Mesenchymal stem cell (in vitro differentiated cells and primary cell): ENCODE measurements around the gene ATP9B.

Experiments
- DNase-seq: peaks from one replicate; pipeline ENCODE4 v3.0.0-alpha.2; 2013
- H2AFZ ChIP-seq: one replicate; pipeline ENCODE4 v1.6.1; 2013; ENCODE audit warnings: low read depth, mild to moderate bottlenecking, control low read depth, inconsistent platforms, low read length, moderate library complexity
- H2AK5ac ChIP-seq: 2 replicates; pipeline ENCODE4 v1.6.1; 2013; ENCODE audit warnings: low read length, moderate library complexity, mild to moderate bottlenecking, inconsistent platforms; ENCODE audit not compliant: severe bottlenecking
- H2BK120ac ChIP-seq: one replicate; pipeline ENCODE4 v1.6.1; 2013; ENCODE audit warnings: low read depth, mild to moderate bottlenecking, inconsistent platforms, low read length, moderate library complexity
- H2BK12ac ChIP-seq, 2 experiments: one replicate each; pipeline ENCODE4 v1.6.1; 2013; ENCODE audit warnings: inconsistent platforms in 2 of 2, low read length in 2 of 2, mild to moderate bottlenecking in 2 of 2, moderate library complexity in 2 of 2, control low read depth in 1 of 2
- H2BK15ac ChIP-seq: one replicate; pipeline ENCODE4 v1.6.1; 2013; ENCODE audit warnings: mild to moderate bottlenecking, low read depth, inconsistent platforms; ENCODE audit not compliant: poor library complexity, severe bottlenecking
- H2BK5ac ChIP-seq: 2 replicates; pipeline ENCODE4 v1.6.1; 2013; ENCODE audit warnings: low read depth, mild to moderate bottlenecking, low read length, control low read depth, inconsistent platforms; ENCODE audit not compliant: poor library complexity, severe bottlenecking
- H3K14ac ChIP-seq, 2 experiments: one replicate each; pipeline ENCODE4 v1.6.1; 2013; ENCODE audit warnings: inconsistent platforms in 2 of 2, low read length in 2 of 2, control low read depth in 1 of 2, mild to moderate bottlenecking in 1 of 2, moderate library complexity in 1 of 2
- H3K18ac ChIP-seq, 2 experiments: one replicate each; pipeline ENCODE4 v1.6.1; 2013; ENCODE audit warnings: inconsistent platforms in 2 of 2, low read length in 2 of 2, control low read depth in 1 of 2, low read depth in 1 of 2, mild to moderate bottlenecking in 1 of 2
- H3K23ac ChIP-seq, 2 experiments: one replicate each; pipeline ENCODE4 v1.6.1; 2013; ENCODE audit warnings: inconsistent platforms in 2 of 2, low read length in 2 of 2, mild to moderate bottlenecking in 2 of 2, moderate library complexity in 2 of 2, control low read depth in 1 of 2
- H3K27ac ChIP-seq: 2 replicates; pipeline ENCODE4 v1.5.1; 2013; ENCODE audit warnings: mild to moderate bottlenecking, moderate library complexity, low read length, control low read depth, inconsistent platforms; ENCODE audit not compliant: poor library complexity, severe bottlenecking
- H3K27me3 ChIP-seq, 2 experiments: 2 replicates each; pipeline versions ENCODE4 v1.6.1 to v1.7.0; 2013; ENCODE audit warnings: low read length in 2 of 2, mild to moderate bottlenecking in 2 of 2, moderate library complexity in 2 of 2, control low read depth in 1 of 2, inconsistent platforms in 1 of 2; ENCODE audit not compliant: control insufficient read depth in 1 of 2, insufficient read depth in 1 of 2
- H3K36me3 ChIP-seq, 2 experiments: 2 replicates each; pipeline versions ENCODE4 v1.6.1 to v1.7.0; 2013; ENCODE audit warnings: low read length in 2 of 2, control low read depth in 1 of 2, inconsistent platforms in 1 of 2, low read depth in 1 of 2, mild to moderate bottlenecking in 1 of 2; ENCODE audit not compliant: insufficient read depth in 2 of 2, control insufficient read depth in 1 of 2
- H3K4ac ChIP-seq, 2 experiments: one replicate each; pipeline ENCODE4 v1.6.1; 2013; ENCODE audit warnings: inconsistent platforms in 2 of 2, low read length in 2 of 2, mild to moderate bottlenecking in 2 of 2, moderate library complexity in 2 of 2, control low read depth in 1 of 2, low read depth in 1 of 2
- H3K4me1 ChIP-seq: 2 replicates; pipeline ENCODE4 v1.6.1; 2013; ENCODE audit warnings: low read depth, low read length, control low read depth; ENCODE audit not compliant: control insufficient read depth, insufficient read depth
- H3K4me2 ChIP-seq: 2 replicates; pipeline ENCODE4 v1.6.1; 2013; ENCODE audit warnings: low read length, mild to moderate bottlenecking, inconsistent platforms; ENCODE audit not compliant: poor library complexity, severe bottlenecking
- H3K4me3 ChIP-seq, 2 experiments: 2 replicates each; pipeline versions ENCODE4 v1.5.1 to v1.7.0; 2013; ENCODE audit warnings: low read length in 2 of 2, mild to moderate bottlenecking in 2 of 2, control low read depth in 1 of 2, low read depth in 1 of 2; ENCODE audit not compliant: insufficient read depth in 1 of 2
- H3K79me1 ChIP-seq: replicated peaks from 2 replicates; pipeline ENCODE4 v1.6.1; 2013; ENCODE audit warnings: mild to moderate bottlenecking, control low read depth, low read length, inconsistent platforms; ENCODE audit not compliant: poor library complexity, severe bottlenecking
- H3K9ac ChIP-seq: 2 replicates; pipeline ENCODE4 v1.7.0; 2013; ENCODE audit warnings: mild to moderate bottlenecking, low read length, moderate library complexity
- H3K9me3 ChIP-seq: 2 replicates; pipeline ENCODE4 v1.7.0; 2013; ENCODE audit warnings: mild to moderate bottlenecking, low read length; ENCODE audit not compliant: control insufficient read depth
- H4K8ac ChIP-seq: one replicate; pipeline ENCODE4 v1.6.1; 2013; ENCODE audit warnings: inconsistent platforms, mild to moderate bottlenecking, low read length, moderate library complexity
- H4K91ac ChIP-seq: one replicate; pipeline ENCODE4 v1.6.1; 2013; ENCODE audit warnings: mild to moderate bottlenecking, low read length, inconsistent platforms
- WGBS: methylation state at CpG from one replicate; pipeline ENCODE4 v1.1.7; 2013; ENCODE audit warnings: mixed read lengths; 5-methylcytosine and 5-hydroxymethylcytosine counted together

Gene ATP9B

GRCh38 chr18:79222790-79223189 lies 153.6 kb downstream of the ATP9B start:
- H2BK120ac ChIP-seq: no peak overlapping the region
- no peak overlapping the region for H4K91ac ChIP-seq
- H2BK15ac ChIP-seq: no peak overlapping the region
- no peak overlapping the region for H2BK5ac ChIP-seq
- no peak overlapping the region for H3K18ac ChIP-seq
- H3K4me3 ChIP-seq: no peak overlapping the region
- WGBS: no CpG with 5 or more reads among the region's 1 CpG
- no peak overlapping the region for H3K27ac ChIP-seq
- no peak overlapping the region for H2AK5ac ChIP-seq
- no peak overlapping the region for H3K23ac ChIP-seq
- no peak overlapping the region for H3K4me2 ChIP-seq
- H4K8ac ChIP-seq: no peak overlapping the region
- peaks cover 3 to 16% of the 10 kb centered on the region in 2 experiments for H3K36me3 ChIP-seq
- H3K4ac ChIP-seq: no peak overlapping the region
- no peak overlapping the region for H3K14ac ChIP-seq
- H3K79me1 ChIP-seq: peaks cover 12% of the 10 kb centered on the region
- DNase-seq: no peak
- H3K9me3 ChIP-seq: no peaks in the 10 kb centered on the region
- H2AFZ ChIP-seq: no peak overlapping the region
- H2BK12ac ChIP-seq: no peak overlapping the region
- H3K9ac ChIP-seq: no peak overlapping the region
- H3K4me1 ChIP-seq: peaks cover 7% of the 10 kb centered on the region
- H3K27me3 ChIP-seq: no peaks in the 10 kb centered on the region

GRCh38 chr18:79223431-79223830 lies 154.2 kb downstream of the ATP9B start:
- Histone ChIP-seq H2BK12ac (no peak overlapping the region), H3K79me1 (peaks cover 9% of the 10 kb centered on the region), H3K18ac (no peak overlapping the region), H3K4ac (no peak overlapping the region), H2AK5ac (no peak overlapping the region), H3K9me3 (no peaks in the 10 kb centered on the region), H3K14ac (no peak overlapping the region), H2BK120ac (no peak overlapping the region), H3K4me1 (peaks cover 6% of the 10 kb centered on the region), H3K9ac (no peak overlapping the region), H3K36me3 (peaks cover 3 to 10% of the 10 kb centered on the region in 2 experiments), H3K4me3 (no peak overlapping the region), H4K8ac (no peak overlapping the region), H3K27me3 (no peaks in the 10 kb centered on the region), H2BK5ac (no peak overlapping the region), H4K91ac (no peak overlapping the region), H3K23ac (no peak overlapping the region), H3K4me2 (no peak overlapping the region), H2AFZ (no peak overlapping the region), H2BK15ac (no peak overlapping the region), H3K27ac (no peak overlapping the region)
- WGBS: 100% methylated on average over 1 of the region's 1 CpG
- no peak for DNase-seq

- peaks cover 3 to 9% of the 10 kb centered on the region in 2 experiments for H3K36me3 ChIP-seq
- H3K14ac ChIP-seq: peak overlapping the region in 1 of 2 experiments; percentile 31
- H3K4ac ChIP-seq: no peak overlapping the region
- no peak overlapping the region for H2BK12ac ChIP-seq
- H2AK5ac ChIP-seq: no peak overlapping the region
- no peaks in the 10 kb centered on the region for H3K27me3 ChIP-seq
- no peak overlapping the region for H3K23ac ChIP-seq
- H3K9me3 ChIP-seq: no peaks in the 10 kb centered on the region
- no peak overlapping the region for H2AFZ ChIP-seq
- H3K4me2 ChIP-seq: no peak overlapping the region
- peaks cover 7% of the 10 kb centered on the region for H3K79me1 ChIP-seq
- no peak overlapping the region for H2BK120ac ChIP-seq
- no peak overlapping the region for H2BK5ac ChIP-seq
- H3K27ac ChIP-seq: no peak overlapping the region
- no peak overlapping the region for H3K9ac ChIP-seq
- no peak for DNase-seq
- no peak overlapping the region for H4K8ac ChIP-seq
- no peak overlapping the region for H4K91ac ChIP-seq
- WGBS: 96% methylated on average over 3 of the region's 3 CpGs
- H3K4me3 ChIP-seq: no peak overlapping the region
- no peak overlapping the region for H2BK15ac ChIP-seq
- H3K18ac ChIP-seq: no peak overlapping the region
- H3K4me1 ChIP-seq: peaks cover 6% of the 10 kb centered on the region
Measured at GRCh38 chr18:79224381-79224780, 155.2 kb downstream of the ATP9B start.

GRCh38 chr18:79227621-79228020 lies 158.4 kb downstream of the ATP9B start:
- Histone ChIP-seq H2AK5ac (no peak overlapping the region), H3K4me1 (peaks cover 6% of the 10 kb centered on the region), H2BK120ac (no peak overlapping the region), H2BK12ac (no peak overlapping the region), H3K4me3 (no peak overlapping the region), H4K8ac (no peak overlapping the region), H2BK5ac (no peak overlapping the region), H3K18ac (no peak overlapping the region), H2AFZ (no peak overlapping the region), H4K91ac (no peak overlapping the region), H3K4ac (no peak overlapping the region), H2BK15ac (no peak overlapping the region), H3K23ac (no peak overlapping the region), H3K27ac (no peak overlapping the region), H3K27me3 (no peaks in the 10 kb centered on the region), H3K9ac (no peak overlapping the region), H3K4me2 (no peak overlapping the region), H3K9me3 (no peaks in the 10 kb centered on the region), H3K79me1 (peaks cover 3% of the 10 kb centered on the region), H3K14ac (no peak overlapping the region), H3K36me3 (peaks cover 3 to 6% of the 10 kb centered on the region in 2 experiments)
- WGBS: 92% methylated on average over 3 of the region's 3 CpGs
- DNase-seq: no peak
